CD14-positive monocyte (primary cell): Measurements from ENCODE around the gene BCO2. TPM values are rescaled to one million over a fixed set of nuclear protein-coding genes. Genes with fewer than 3 reads are reported as not detected.

Experiments used
- DNase-seq, 3 donors: peaks; one replicate each; pipeline ENCODE4 v3.0.0-alpha.2; 2011 to 2022
- H2AFZ ChIP-seq: 2 replicates; pipeline ENCODE4 v1.6.0; 2012; ENCODE audit warnings: mild to moderate bottlenecking, low read depth, low read length, inconsistent platforms; ENCODE audit not compliant: insufficient read depth, poor library complexity, severe bottlenecking
- H3K27ac ChIP-seq, 2 donors: 1 replicate in 1 of 2; 2 replicates in 1 of 2; pipeline ENCODE4 v1.5.1; 2012 to 2013; ENCODE audit warnings: low read length in 2 of 2, control low read depth in 1 of 2, inconsistent platforms in 1 of 2, low read depth in 1 of 2, mild to moderate bottlenecking in 1 of 2
- H3K27me3 ChIP-seq, 2 donors: one replicate each; pipeline versions ENCODE4 v1.6.0 to v1.6.1; 2011 to 2013; ENCODE audit warnings: low read length in 2 of 2; ENCODE audit not compliant: control insufficient read depth in 2 of 2, insufficient read depth in 2 of 2
- H3K36me3 ChIP-seq, 2 donors: replicated peaks in 1 of 2; 1 replicate in 1 of 2; 2 replicates in 1 of 2; pipeline versions ENCODE4 v1.5.1 to v1.6.1; 2012 to 2013; ENCODE audit warnings: low read length in 2 of 2, control low read depth in 1 of 2, inconsistent platforms in 1 of 2, mild to moderate bottlenecking in 1 of 2; ENCODE audit not compliant: insufficient read depth in 2 of 2, control insufficient read depth in 1 of 2
- H3K4me1 ChIP-seq, 2 donors: 1 replicate in 1 of 2; 2 replicates in 1 of 2; pipeline versions ENCODE4 v1.5.1 to v1.6.1; 2012 to 2013; ENCODE audit warnings: low read length in 2 of 2, control low read depth in 1 of 2, inconsistent platforms in 1 of 2, mild to moderate bottlenecking in 1 of 2, moderate library complexity in 1 of 2; ENCODE audit not compliant: insufficient read depth in 2 of 2, control insufficient read depth in 1 of 2
- H3K4me2 ChIP-seq: replicated peaks from 2 replicates; pipeline ENCODE3; 2012; ENCODE audit warnings: low read length, moderate library complexity, mild to moderate bottlenecking; ENCODE audit not compliant: poor library complexity, severe bottlenecking; ENCODE audit errors: extremely low read depth
- H3K4me3 ChIP-seq, 3 experiments: fragments of 200-600 bp in 1 of 3; sonication (generic) in 1 of 3; replicated peaks in 1 of 3; 1 replicate in 2 of 3; 2 replicates in 1 of 3; pipeline ENCODE4 v1.5.1; 2011 to 2013; ENCODE audit warnings: low read length in 3 of 3, mild to moderate bottlenecking in 3 of 3, control low read depth in 2 of 3, low read depth in 2 of 3, inconsistent platforms in 1 of 3, moderate library complexity in 1 of 3
- H3K79me2 ChIP-seq: 2 replicates; pipeline ENCODE4 v1.6.0; 2012; ENCODE audit warnings: mild to moderate bottlenecking, control low read depth, inconsistent platforms, low read length, moderate library complexity; ENCODE audit not compliant: insufficient read depth
- H3K9ac ChIP-seq: 2 replicates; pipeline ENCODE4 v1.6.0; 2017; ENCODE audit warnings: low read length, mild to moderate bottlenecking; ENCODE audit not compliant: insufficient read depth, poor library complexity, severe bottlenecking
- H3K9me3 ChIP-seq, 2 donors: replicated peaks in 1 of 2; 1 replicate in 1 of 2; 2 replicates in 1 of 2; pipeline versions ENCODE4 v1.5.1 to v1.6.1; 2012 to 2013; ENCODE audit warnings: low read length in 2 of 2, control low read depth in 1 of 2; ENCODE audit not compliant: control insufficient read depth in 1 of 2, insufficient read depth in 1 of 2
- H4K20me1 ChIP-seq: 2 replicates; pipeline ENCODE4 v1.6.0; 2012; ENCODE audit warnings: mild to moderate bottlenecking, low read length, control low read depth, moderate library complexity; ENCODE audit not compliant: insufficient read depth
- H3K27ac Mint-ChIP-seq, 7 donors: one replicate each; pipeline ENCODE4 v1.8.0; 2020; ENCODE audit warnings: mild to moderate bottlenecking in 7 of 7, mixed read lengths in 7 of 7, moderate library complexity in 6 of 7, inconsistent platforms in 2 of 7
- H3K27me3 Mint-ChIP-seq, 3 donors: one replicate each; pipeline ENCODE4 v1.8.0; 2021 to 2022; ENCODE audit warnings: low read depth in 3 of 3, mild to moderate bottlenecking in 3 of 3, mixed read lengths in 3 of 3, moderate library complexity in 3 of 3, inconsistent platforms in 1 of 3
- H3K36me3 Mint-ChIP-seq, 2 donors: one replicate each; pipeline ENCODE4 v1.8.0; 2020; ENCODE audit warnings: mixed read lengths in 2 of 2, inconsistent platforms in 1 of 2, mild to moderate bottlenecking in 1 of 2
- H3K4me1 Mint-ChIP-seq: one replicate; pipeline ENCODE4 v1.8.0; 2020; ENCODE audit warnings: mild to moderate bottlenecking, mixed read lengths
- H3K4me3 Mint-ChIP-seq, 2 donors: one replicate each; pipeline ENCODE4 v1.8.0; 2020; ENCODE audit warnings: mild to moderate bottlenecking in 2 of 2, mixed read lengths in 2 of 2, moderate library complexity in 1 of 2
- H3K9me3 Mint-ChIP-seq, 7 donors: one replicate each; pipeline ENCODE4 v1.8.0; 2020 to 2022; ENCODE audit warnings: mixed read lengths in 7 of 7, mild to moderate bottlenecking in 6 of 7, moderate library complexity in 6 of 7, inconsistent platforms in 2 of 7
- WGBS: methylation state at CpG from one replicate; pipeline ENCODE4 v1.1.5; 2013; ENCODE audit warnings: missing lambda C conversion rate; ENCODE audit not compliant: insufficient coverage; 5-methylcytosine and 5-hydroxymethylcytosine counted together
- intact Hi-C, 2 donors: fragments of 100-400 bp; cut with micrococcal nuclease; formaldehyde crosslinking; loops; one replicate each; pipeline versions ENCODE4 v1.15.0 to v1.15.1; 2023
- polyA plus RNA-seq, 3 donors: library from polyadenylated mRNA; depleted of rRNA in 1 of 3; unstranded in 2 of 3; stranded (reverse) in 1 of 3; fragments of 300-500 nt in 2 of 3; fragments of >200 nt in 1 of 3; fragmentation: Illumina TruSeq in 2 of 3; gene quantifications; 1 replicate in 2 of 3; 2 replicates in 1 of 3; pipeline ENCODE4 v1.2.3, GENCODE V29; 2012 to 2021
- TF ChIP-seq, protein P1 (sequence below): fragments of 200-600 bp; IDR thresholded peaks from one replicate; pipeline ENCODE4 v1.8.0; 2022; ENCODE audit warnings: antibody characterized with exemption, mild to moderate bottlenecking

Gene BCO2
- polyA plus RNA-seq, 3 donors = 0.20 to 1.9 TPM; not detected in 1

DNA sequence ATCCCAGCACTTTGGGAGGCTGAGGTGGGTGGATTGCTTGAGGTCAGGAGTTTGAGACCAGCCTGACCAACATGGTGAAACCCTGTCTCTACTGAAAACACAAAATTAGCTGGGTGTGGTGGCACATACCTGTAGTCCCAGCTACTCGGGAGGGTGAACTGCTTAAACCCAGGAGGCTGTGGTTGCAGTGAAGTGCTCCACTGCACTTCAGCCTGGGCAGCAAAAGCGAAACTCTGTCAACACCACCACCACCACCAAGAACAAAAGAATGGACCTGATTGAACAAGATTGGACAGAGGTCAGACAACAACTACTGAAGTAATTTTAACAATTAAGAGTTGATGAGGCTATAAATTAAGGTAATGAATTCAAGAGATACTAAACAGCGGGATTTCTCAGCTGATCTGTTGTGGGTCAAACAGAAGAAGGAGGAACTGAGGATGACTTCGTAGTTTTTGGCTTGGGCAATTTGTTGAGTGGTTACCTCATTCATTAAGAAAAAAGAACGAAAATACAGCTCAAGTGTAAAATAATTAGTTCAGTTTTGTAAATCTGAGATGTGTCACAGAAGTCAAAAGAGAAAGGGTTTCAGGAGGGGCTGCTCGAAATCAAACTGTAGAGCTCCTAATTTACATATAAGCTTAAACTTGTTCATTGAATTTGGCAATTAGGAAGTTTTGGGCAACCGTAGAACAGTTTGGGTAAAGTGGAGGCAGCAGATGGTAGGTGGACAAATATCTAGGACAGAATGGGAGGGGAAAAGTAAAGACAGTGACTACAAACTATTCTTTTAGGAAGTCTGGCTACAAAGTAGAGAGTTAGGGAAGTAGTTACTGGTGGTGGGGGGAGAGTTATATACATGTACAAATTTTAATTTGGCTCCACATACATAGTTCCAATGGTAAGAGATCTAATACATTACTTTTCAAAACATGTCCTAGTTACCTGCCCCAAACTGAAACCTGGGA, 15.9 kb upstream of the BCO2 start:
- Histone ChIP-seq H3K9ac (peak overlapping the region; percentile 48), H4K20me1 (no peaks in the 10 kb centered on the region), H3K9me3 (no peaks in the 10 kb centered on the region), H3K79me2 (peaks cover 50% of the 10 kb centered on the region), H2AFZ (peak overlapping the region; percentile 29), H3K4me2 (peak overlapping the region; percentile 85), H3K27me3 (no peaks in the 10 kb centered on the region), H3K4me3 (peak overlapping the region; percentile 23 to 71 (median 59)), H3K27ac (peak overlapping the region; percentile 84 to 93), H3K36me3 (peaks cover 6 to 14% of the 10 kb centered on the region in 2 donors), H3K4me1 (peaks cover 59 to 74% of the 10 kb centered on the region in 2 donors)
- peaks cover 11 to 13% of the 10 kb centered on the region in 2 donors for H3K36me3 Mint-ChIP-seq
- peaks cover 66% of the 10 kb centered on the region for H3K4me1 Mint-ChIP-seq
- WGBS = 6% methylated on average over 2 of the region's 7 CpGs
- peak overlapping the region; percentile 63 to 91 for H3K4me3 Mint-ChIP-seq
- peak; percentile 63 to 84 (median 83) for DNase-seq
- peak overlapping the region; percentile 96 to 99 (median 99) for H3K27ac Mint-ChIP-seq
- intact Hi-C loops = loop anchor here (5.0 to 10.0 kb wide), 2 partner anchors 37 to 225 kb away; partner anchors contain the start of gene DIXDC1 (in 1 of the 2)
- H3K27me3 Mint-ChIP-seq = peaks cover 0 to 1% (median 1%) of the 10 kb centered on the region in 3 donors
- peaks cover 0 to 2% (median 0%) of the 10 kb centered on the region in 7 donors for H3K9me3 Mint-ChIP-seq
- TF ChIP-seq, protein P1, sequence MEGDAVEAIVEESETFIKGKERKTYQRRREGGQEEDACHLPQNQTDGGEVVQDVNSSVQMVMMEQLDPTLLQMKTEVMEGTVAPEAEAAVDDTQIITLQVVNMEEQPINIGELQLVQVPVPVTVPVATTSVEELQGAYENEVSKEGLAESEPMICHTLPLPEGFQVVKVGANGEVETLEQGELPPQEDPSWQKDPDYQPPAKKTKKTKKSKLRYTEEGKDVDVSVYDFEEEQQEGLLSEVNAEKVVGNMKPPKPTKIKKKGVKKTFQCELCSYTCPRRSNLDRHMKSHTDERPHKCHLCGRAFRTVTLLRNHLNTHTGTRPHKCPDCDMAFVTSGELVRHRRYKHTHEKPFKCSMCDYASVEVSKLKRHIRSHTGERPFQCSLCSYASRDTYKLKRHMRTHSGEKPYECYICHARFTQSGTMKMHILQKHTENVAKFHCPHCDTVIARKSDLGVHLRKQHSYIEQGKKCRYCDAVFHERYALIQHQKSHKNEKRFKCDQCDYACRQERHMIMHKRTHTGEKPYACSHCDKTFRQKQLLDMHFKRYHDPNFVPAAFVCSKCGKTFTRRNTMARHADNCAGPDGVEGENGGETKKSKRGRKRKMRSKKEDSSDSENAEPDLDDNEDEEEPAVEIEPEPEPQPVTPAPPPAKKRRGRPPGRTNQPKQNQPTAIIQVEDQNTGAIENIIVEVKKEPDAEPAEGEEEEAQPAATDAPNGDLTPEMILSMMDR = no peak

DNA sequence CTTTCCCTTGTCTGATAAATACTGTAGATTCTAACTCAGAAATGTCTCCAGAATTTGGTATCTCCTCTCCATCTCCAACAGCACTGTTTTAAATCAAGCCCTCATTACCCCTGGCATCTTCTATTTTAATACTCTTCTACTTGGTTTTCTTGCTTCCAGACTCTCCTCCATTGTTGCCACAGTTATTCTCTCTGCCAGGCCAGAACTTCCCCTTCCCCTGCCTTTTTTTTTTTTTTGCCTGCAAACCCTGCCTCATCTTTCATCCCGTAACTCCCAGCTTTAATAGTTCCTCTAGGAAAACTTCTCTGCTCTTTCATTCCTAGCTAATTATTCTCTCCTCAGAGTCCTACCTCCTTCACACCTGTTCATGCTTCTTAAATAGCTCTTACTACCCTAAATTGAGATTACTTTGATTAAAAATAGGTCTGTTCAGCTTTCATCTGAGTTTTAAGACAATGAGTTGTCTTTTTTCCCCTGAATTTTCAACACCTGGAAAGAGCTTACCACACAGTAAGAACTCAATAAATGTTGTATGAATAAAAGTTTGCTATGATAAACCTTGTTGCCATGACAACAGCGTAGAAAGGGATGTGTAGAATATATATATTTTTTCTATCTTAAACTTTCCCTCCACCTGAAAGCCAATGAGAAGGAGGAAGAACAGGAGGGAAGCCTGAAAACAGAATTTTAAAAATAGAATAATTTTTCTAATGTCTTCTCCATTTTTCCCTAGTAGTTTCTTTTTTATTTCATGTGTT, 15.0 kb upstream of the BCO2 start:
- TF ChIP-seq, protein P1 = no peak
- Histone ChIP-seq H3K4me1 (peaks cover 65 to 82% of the 10 kb centered on the region in 2 donors), H3K27me3 (no peaks in the 10 kb centered on the region), H3K4me2 (peak overlapping the region; percentile 85), H3K9ac (peak overlapping the region; percentile 48), H3K36me3 (peaks cover 0 to 6% of the 10 kb centered on the region in 2 donors), H3K4me3 (peak overlapping the region; percentile 23 to 71 (median 59)), H3K9me3 (no peaks in the 10 kb centered on the region), H3K79me2 (peaks cover 49% of the 10 kb centered on the region), H2AFZ (peak overlapping the region; percentile 29), H3K27ac (peak overlapping the region; percentile 84 to 93), H4K20me1 (no peaks in the 10 kb centered on the region)
- no CpG with 5 or more reads among the region's 2 CpGs for WGBS
- Mint-ChIP-seq H3K27ac (peak overlapping the region; percentile 96 to 99 (median 99)), H3K9me3 (peaks cover 0 to 2% (median 0%) of the 10 kb centered on the region in 7 donors), H3K4me3 (peak overlapping the region; percentile 63 to 91), H3K27me3 (peaks cover 0 to 1% (median 1%) of the 10 kb centered on the region in 3 donors), H3K4me1 (peaks cover 73% of the 10 kb centered on the region), H3K36me3 (peaks cover 8 to 10% of the 10 kb centered on the region in 2 donors)
- peak in 2 of 3 donors; percentile 38 to 57 for DNase-seq
- intact Hi-C loops = no loop called here
